ENCODE results near the gene ITIH1.

GRCh38 chr3:52796411-52796810 is 19.0 kb downstream of the ITIH1 start:
- TF ChIP-seq CTCF (IDR thresholded peaks at IDR 0.05; ENCODE audit: poor library complexity, severe bottlenecking) (no peak), REST (IDR thresholded peaks at IDR 0.05; ENCODE audit: borderline replicate concordance) (no peak), RAD21 (conservative IDR thresholded peaks at IDR 0.05) (no peak), POLR2AphosphoS5 (IDR thresholded peaks at IDR 0.05) (no peak), EP300 (conservative IDR thresholded peaks at IDR 0.05; ENCODE audit: poor library complexity, severe bottlenecking) (no peak), EZH2 (IDR thresholded peaks at IDR 0.05; ENCODE audit: borderline replicate concordance, insufficient read depth, low read length, poor library complexity, severe bottlenecking) (no peak)
